Measurements from ENCODE around the gene ABI2.

- TF ChIP-seq SP1 (IDR thresholded peaks at IDR 0.05; ENCODE audit: low read depth) (no peak), CBX3 (IDR thresholded peaks at IDR 0.05; ENCODE audit: low read depth) (no peak), POLR2A (IDR thresholded peaks at IDR 0.05; ENCODE audit: borderline replicate concordance, extremely low read depth, insufficient read depth, insufficient read length) (no peak), ZFX (IDR thresholded peaks at IDR 0.05) (no peak), EZH2 (IDR thresholded peaks at IDR 0.05) (no peak), MAX (IDR thresholded peaks at IDR 0.05) (no peak), YY1 (IDR thresholded peaks at IDR 0.05; ENCODE audit: extremely low read depth, insufficient replicate concordance, low read depth, low read length) (no peak), CEBPB (IDR thresholded peaks at IDR 0.05; ENCODE audit: low read depth) (no peak)
- TF ChIP-seq, protein P1, sequence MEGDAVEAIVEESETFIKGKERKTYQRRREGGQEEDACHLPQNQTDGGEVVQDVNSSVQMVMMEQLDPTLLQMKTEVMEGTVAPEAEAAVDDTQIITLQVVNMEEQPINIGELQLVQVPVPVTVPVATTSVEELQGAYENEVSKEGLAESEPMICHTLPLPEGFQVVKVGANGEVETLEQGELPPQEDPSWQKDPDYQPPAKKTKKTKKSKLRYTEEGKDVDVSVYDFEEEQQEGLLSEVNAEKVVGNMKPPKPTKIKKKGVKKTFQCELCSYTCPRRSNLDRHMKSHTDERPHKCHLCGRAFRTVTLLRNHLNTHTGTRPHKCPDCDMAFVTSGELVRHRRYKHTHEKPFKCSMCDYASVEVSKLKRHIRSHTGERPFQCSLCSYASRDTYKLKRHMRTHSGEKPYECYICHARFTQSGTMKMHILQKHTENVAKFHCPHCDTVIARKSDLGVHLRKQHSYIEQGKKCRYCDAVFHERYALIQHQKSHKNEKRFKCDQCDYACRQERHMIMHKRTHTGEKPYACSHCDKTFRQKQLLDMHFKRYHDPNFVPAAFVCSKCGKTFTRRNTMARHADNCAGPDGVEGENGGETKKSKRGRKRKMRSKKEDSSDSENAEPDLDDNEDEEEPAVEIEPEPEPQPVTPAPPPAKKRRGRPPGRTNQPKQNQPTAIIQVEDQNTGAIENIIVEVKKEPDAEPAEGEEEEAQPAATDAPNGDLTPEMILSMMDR (IDR thresholded peaks at IDR 0.05 in 2 of 3, conservative IDR thresholded peaks at IDR 0.05 in 1 of 3; ENCODE audit: borderline replicate concordance in 1 of 3, insufficient read depth in 1 of 3, low read depth in 2 of 3, low read length in 2 of 3): no peak
- TF ChIP-seq, protein P2, sequence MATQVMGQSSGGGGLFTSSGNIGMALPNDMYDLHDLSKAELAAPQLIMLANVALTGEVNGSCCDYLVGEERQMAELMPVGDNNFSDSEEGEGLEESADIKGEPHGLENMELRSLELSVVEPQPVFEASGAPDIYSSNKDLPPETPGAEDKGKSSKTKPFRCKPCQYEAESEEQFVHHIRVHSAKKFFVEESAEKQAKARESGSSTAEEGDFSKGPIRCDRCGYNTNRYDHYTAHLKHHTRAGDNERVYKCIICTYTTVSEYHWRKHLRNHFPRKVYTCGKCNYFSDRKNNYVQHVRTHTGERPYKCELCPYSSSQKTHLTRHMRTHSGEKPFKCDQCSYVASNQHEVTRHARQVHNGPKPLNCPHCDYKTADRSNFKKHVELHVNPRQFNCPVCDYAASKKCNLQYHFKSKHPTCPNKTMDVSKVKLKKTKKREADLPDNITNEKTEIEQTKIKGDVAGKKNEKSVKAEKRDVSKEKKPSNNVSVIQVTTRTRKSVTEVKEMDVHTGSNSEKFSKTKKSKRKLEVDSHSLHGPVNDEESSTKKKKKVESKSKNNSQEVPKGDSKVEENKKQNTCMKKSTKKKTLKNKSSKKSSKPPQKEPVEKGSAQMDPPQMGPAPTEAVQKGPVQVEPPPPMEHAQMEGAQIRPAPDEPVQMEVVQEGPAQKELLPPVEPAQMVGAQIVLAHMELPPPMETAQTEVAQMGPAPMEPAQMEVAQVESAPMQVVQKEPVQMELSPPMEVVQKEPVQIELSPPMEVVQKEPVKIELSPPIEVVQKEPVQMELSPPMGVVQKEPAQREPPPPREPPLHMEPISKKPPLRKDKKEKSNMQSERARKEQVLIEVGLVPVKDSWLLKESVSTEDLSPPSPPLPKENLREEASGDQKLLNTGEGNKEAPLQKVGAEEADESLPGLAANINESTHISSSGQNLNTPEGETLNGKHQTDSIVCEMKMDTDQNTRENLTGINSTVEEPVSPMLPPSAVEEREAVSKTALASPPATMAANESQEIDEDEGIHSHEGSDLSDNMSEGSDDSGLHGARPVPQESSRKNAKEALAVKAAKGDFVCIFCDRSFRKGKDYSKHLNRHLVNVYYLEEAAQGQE (IDR thresholded peaks at IDR 0.05; ENCODE audit: low read depth): no peak
Measured at GRCh38 chr2:203440671-203441070, 112.5 kb downstream of the ABI2 start.

Measured in HCT116 (cell line).